IMR-90 (cell line): ENCODE measurements around the gene PANX1. TPM values are rescaled to one million over a fixed set of nuclear protein-coding genes. Genes with fewer than 3 reads are reported as not detected.

Source experiments
- ATAC-seq: fragments of 200-7000 bp; cut with Tn5 transposase; 2 replicates; pipeline ENCODE4 v1.9.1; 2020; ENCODE audit warnings: low read depth, mild to moderate bottlenecking, moderate library complexity
- BruUV-seq: library from RNA; stranded (reverse); fragments of 400-500 nt; replicated peaks from 2 replicates; lab custom pipeline; 2021; lab: Mats Ljungman, UMichigan
- CTCF ChIA-PET: fragments of 300-600 bp; formaldehyde crosslinking; extraction: SDS; loops from one replicate; lab custom pipeline; 2021; ENCODE audit warnings: antibody characterized with exemption; lab: Yijun Ruan, JAX
- POLR2A ChIA-PET: fragments of 300-600 bp; sonication (Branson Sonifier 250); formaldehyde crosslinking; loops from one replicate; lab custom pipeline; 2022; ENCODE audit warnings: antibody characterized with exemption; ENCODE audit not compliant: unreplicated experiment; lab: Charles Lee
- DNase-seq: peaks from one replicate; pipeline ENCODE4 v3.0.0; 2013
- H2AFZ ChIP-seq: replicated peaks from 2 replicates; pipeline ENCODE3; 2013; ENCODE audit warnings: low read length, mild to moderate bottlenecking; ENCODE audit not compliant: poor library complexity
- H2AK5ac ChIP-seq: 2 replicates; pipeline ENCODE4 v1.6.1; 2013; ENCODE audit warnings: low read depth, low read length, inconsistent platforms
- H2AK9ac ChIP-seq: replicated peaks from 2 replicates; pipeline ENCODE3; 2013; ENCODE audit warnings: mild to moderate bottlenecking, low read depth, low read length, moderate library complexity; ENCODE audit not compliant: poor library complexity
- H2BK120ac ChIP-seq: 2 replicates; pipeline ENCODE4 v1.6.1; 2013; ENCODE audit warnings: low read depth, low read length, inconsistent platforms
- H2BK15ac ChIP-seq: 3 replicates; pipeline ENCODE4 v1.6.1; 2013; ENCODE audit warnings: low read depth, low read length, inconsistent platforms
- H2BK20ac ChIP-seq: 2 replicates; pipeline ENCODE4 v1.6.1; 2013; ENCODE audit warnings: low read depth, mild to moderate bottlenecking, inconsistent platforms, low read length, moderate library complexity
- H2BK5ac ChIP-seq: 2 replicates; pipeline ENCODE4 v1.6.1; 2013; ENCODE audit warnings: mild to moderate bottlenecking, low read depth, low read length, inconsistent platforms; ENCODE audit not compliant: poor library complexity, severe bottlenecking
- H3K14ac ChIP-seq: replicated peaks from 2 replicates; pipeline ENCODE4 v1.6.1; 2013; ENCODE audit warnings: low read depth, low read length, inconsistent platforms
- H3K18ac ChIP-seq: 2 replicates; pipeline ENCODE4 v1.6.1; 2013; ENCODE audit warnings: low read depth, low read length, control low read depth
- H3K23ac ChIP-seq: 2 replicates; pipeline ENCODE4 v1.6.1; 2013; ENCODE audit warnings: low read depth, low read length, inconsistent platforms
- H3K27ac ChIP-seq: 2 replicates; pipeline ENCODE4 v1.5.1; 2013; ENCODE audit warnings: mild to moderate bottlenecking, control low read depth, low read length; ENCODE audit not compliant: insufficient read depth
- H3K27me3 ChIP-seq: 2 replicates; pipeline ENCODE4 v1.6.1; 2013; ENCODE audit warnings: low read length; ENCODE audit not compliant: control insufficient read depth, insufficient read depth
- H3K36me3 ChIP-seq: 2 replicates; pipeline ENCODE4 v1.6.1; 2013; ENCODE audit warnings: low read length, mixed read lengths; ENCODE audit not compliant: control insufficient read depth, insufficient read depth
- H3K4ac ChIP-seq: 2 replicates; pipeline ENCODE4 v1.6.1; 2013; ENCODE audit warnings: low read depth, low read length, inconsistent platforms
- H3K4me1 ChIP-seq: 2 replicates; pipeline ENCODE4 v1.6.1; 2013; ENCODE audit warnings: low read length, mixed read lengths; ENCODE audit not compliant: control insufficient read depth, insufficient read depth
- H3K4me2 ChIP-seq: 2 replicates; pipeline ENCODE4 v1.6.1; 2013; ENCODE audit warnings: low read depth, mild to moderate bottlenecking, control low read depth, low read length, moderate library complexity
- H3K4me3 ChIP-seq: 2 replicates; pipeline ENCODE4 v1.5.1; 2013; ENCODE audit warnings: low read depth, mild to moderate bottlenecking, control low read depth, low read length, moderate library complexity; ENCODE audit not compliant: insufficient read depth
- H3K56ac ChIP-seq: 2 replicates; pipeline ENCODE4 v1.6.1; 2013; ENCODE audit warnings: low read length, inconsistent platforms; ENCODE audit not compliant: insufficient read depth; ENCODE audit errors: extremely low read depth
- H3K79me1 ChIP-seq, 2 experiments: 2 replicates each; pipeline ENCODE4 v1.6.1; 2013; ENCODE audit warnings: low read length in 2 of 2, inconsistent platforms in 1 of 2, low read depth in 1 of 2
- H3K9ac ChIP-seq: 2 replicates; pipeline ENCODE4 v1.6.1; 2013; ENCODE audit warnings: low read depth, low read length, control low read depth
- H3K9me1 ChIP-seq: 2 replicates; pipeline ENCODE4 v1.6.1; 2013; ENCODE audit warnings: low read length, inconsistent platforms; ENCODE audit not compliant: insufficient read depth
- H3K9me3 ChIP-seq: 2 replicates; pipeline ENCODE4 v1.6.1; 2013; ENCODE audit warnings: low read length; ENCODE audit not compliant: control insufficient read depth, insufficient read depth
- H4K20me1 ChIP-seq: 2 replicates; pipeline ENCODE4 v1.6.1; 2013; ENCODE audit warnings: low read length, inconsistent platforms; ENCODE audit not compliant: insufficient read depth
- H4K5ac ChIP-seq: 2 replicates; pipeline ENCODE4 v1.6.1; 2013; ENCODE audit warnings: mild to moderate bottlenecking, low read depth, low read length, control low read depth
- H4K8ac ChIP-seq, 2 experiments: 2 replicates each; pipeline ENCODE4 v1.6.1; 2013; ENCODE audit warnings: low read depth in 2 of 2, low read length in 2 of 2, control low read depth in 1 of 2, inconsistent platforms in 1 of 2
- H4K91ac ChIP-seq: 2 replicates; pipeline ENCODE4 v1.6.1; 2013; ENCODE audit warnings: low read depth, low read length, inconsistent platforms; ENCODE audit not compliant: insufficient read depth
- FOS ChIP-seq: fragments of 150-350 bp; IDR thresholded peaks from 2 replicates; pipeline ENCODE4 v1.6.1; 2016; ENCODE audit warnings: low read depth, low read length
- MAZ ChIP-seq: IDR thresholded peaks from 2 replicates; pipeline ENCODE4 v1.6.1; 2012; ENCODE audit warnings: low read depth, mild to moderate bottlenecking, low read length, improper control_type of control experiment, moderate library complexity, borderline replicate concordance
- NFE2L2 ChIP-seq: fragments of 150-350 bp; IDR thresholded peaks from 2 replicates; pipeline ENCODE4 v1.6.1; 2016; ENCODE audit warnings: low read depth, mild to moderate bottlenecking, low read length
- RCOR1 ChIP-seq: IDR thresholded peaks from 2 replicates; pipeline ENCODE4 v1.6.1; 2012; ENCODE audit warnings: mild to moderate bottlenecking, low read length, improper control_type of control experiment; ENCODE audit not compliant: insufficient replicate concordance
- WGBS, 2 experiments: methylation state at CpG; one replicate each; pipeline versions ENCODE4 v1.1.5 to v1.1.7; 2013; ENCODE audit warnings: missing lambda C conversion rate in 2 of 2; ENCODE audit not compliant: insufficient read length in 1 of 2; ENCODE audit errors: extremely low coverage in 2 of 2; 5-methylcytosine and 5-hydroxymethylcytosine counted together
- dilution Hi-C: fragments of 300-500 bp; cut with HindIII; formaldehyde crosslinking; loops from one replicate; pipeline ENCODE4 v1.14.3; 2018; ENCODE audit warnings: low sequenced_read_pairs; ENCODE audit not compliant: unreplicated experiment
- in situ Hi-C: fragments of 300-500 bp; cut with MboI; formaldehyde crosslinking; loops from 3 replicates; pipeline ENCODE4 v1.14.3; 2019; ENCODE audit warnings: low sequenced_read_pairs, inconsistent platforms, mixed read lengths
- intact Hi-C: fragments of 100-400 bp; cut with micrococcal nuclease; formaldehyde crosslinking; loops from 2 replicates; pipeline ENCODE4 v1.10.0; 2022
- polyA plus RNA-seq, 3 experiments: library from polyadenylated mRNA; depleted of rRNA; stranded (reverse); fragments of >200 nt; gene quantifications; 2 replicates each; pipeline ENCODE4 v1.2.3, GENCODE V29; 2012; ENCODE audit warnings: low replicate concordance in 1 of 3
- total RNA-seq: library from RNA; depleted of rRNA; stranded (reverse); fragments of >200 nt; gene quantifications from 2 replicates; pipeline ENCODE4 v1.2.3, GENCODE V29; 2012

The PANX1 gene
- total and polyA plus RNA-seq, 2 of the 4 experiments (the other 2 are of a cell fraction): 29.8 to 70.8 TPM

- no peak for TF ChIP-seq RCOR1
Observed at GRCh38 chr11:94184362-94184761, 55.7 kb downstream of the PANX1 start (continued).

- Histone ChIP-seq H3K23ac (no peak overlapping the region), H2BK5ac (peak overlapping the region; percentile 59), H2AK9ac (no peak overlapping the region), H3K4me3 (no peak overlapping the region), H3K9me3 (no peaks in the 10 kb centered on the region), H2BK120ac (no peak overlapping the region), H2AK5ac (no peak overlapping the region), H2AFZ (no peak overlapping the region), H3K4ac (no peak overlapping the region), H3K9me1 (peaks cover 24% of the 10 kb centered on the region), H3K27ac (no peak overlapping the region; the same call in 1 of the 2 replicates), H2BK20ac (no peak overlapping the region), H4K91ac (no peak overlapping the region), H4K5ac (no peak overlapping the region; the same call in 1 of the 2 replicates), H3K79me1 (peaks cover 15 to 50% of the 10 kb centered on the region in 2 experiments), H3K36me3 (peaks cover 17% of the 10 kb centered on the region), H4K20me1 (peaks cover 3% of the 10 kb centered on the region), H3K18ac (peak overlapping the region; percentile 66), H3K4me2 (peak overlapping the region; percentile 46; the same call in 1 of the 2 replicates), H2BK15ac (no peak overlapping the region), H3K56ac (no peak overlapping the region), H3K4me1 (peaks cover 26% of the 10 kb centered on the region), H3K14ac (no peak overlapping the region), H3K9ac (no peak overlapping the region), H3K27me3 (no peaks in the 10 kb centered on the region), H4K8ac (no peak overlapping the region; a peak in 1 of 4 replicates)
- in situ Hi-C loops: no loop called here
- no CpG with 5 or more reads among the region's 2 CpGs for WGBS, 2 experiments
- intact Hi-C loops: loop anchor here (1.0 to 5.0 kb wide), 2 partner anchors 15 to 278 kb away; no protein-coding TSS in a partner anchor
- dilution Hi-C loops: no loop called here
- DNase-seq: no peak
- CTCF ChIA-PET: interaction anchor here (2.8 to 3.5 kb wide), 2 partner anchors 233 to 290 kb away, joined by 13 to 17 read pairs; no protein-coding TSS in a partner anchor
- BruUV-seq: no TSS peak
- POLR2A ChIA-PET: no interaction called here
- no peak for TF ChIP-seq FOS
- TF ChIP-seq MAZ: no peak
- no peak for TF ChIP-seq NFE2L2
- no peak for TF ChIP-seq RCOR1
- no peak for ATAC-seq
Observed at GRCh38 chr11:94184846-94185245, 56.2 kb downstream of the PANX1 start.
